Neuronal stem cell (in vitro differentiated cells): ENCODE measurements around the gene IL23R.

ENCODE experiments used
- DNase-seq: peaks from one replicate; pipeline ENCODE4 v3.0.0-alpha.2; 2013; ENCODE audit warnings: low spot score
- H2AFZ ChIP-seq: one replicate; pipeline ENCODE4 v1.6.1; 2013; ENCODE audit warnings: mild to moderate bottlenecking, low read length, inconsistent platforms
- H2AK5ac ChIP-seq: 2 replicates; pipeline ENCODE4 v1.6.1; 2013; ENCODE audit warnings: low read depth, mild to moderate bottlenecking, inconsistent platforms, low read length, moderate library complexity, mixed read lengths
- H2BK120ac ChIP-seq: 2 replicates; pipeline ENCODE4 v1.6.1; 2013; ENCODE audit warnings: low read depth, mild to moderate bottlenecking, inconsistent platforms, low read length, moderate library complexity, mixed read lengths
- H2BK12ac ChIP-seq: one replicate; pipeline ENCODE4 v1.6.1; 2013; ENCODE audit warnings: low read length, inconsistent platforms
- H2BK15ac ChIP-seq: 2 replicates; pipeline ENCODE4 v1.6.1; 2013; ENCODE audit warnings: mild to moderate bottlenecking, low read length, inconsistent platforms, mixed read lengths
- H2BK5ac ChIP-seq: one replicate; pipeline ENCODE4 v1.6.1; 2013; ENCODE audit warnings: inconsistent platforms, mild to moderate bottlenecking, low read length, moderate library complexity
- H3K14ac ChIP-seq: one replicate; pipeline ENCODE4 v1.6.1; 2013; ENCODE audit warnings: low read length, inconsistent platforms
- H3K18ac ChIP-seq: 2 replicates; pipeline ENCODE4 v1.6.1; 2013; ENCODE audit warnings: low read length, inconsistent platforms
- H3K23ac ChIP-seq: 2 replicates; pipeline ENCODE4 v1.6.1; 2013; ENCODE audit warnings: low read depth, mild to moderate bottlenecking, mixed read lengths, low read length, inconsistent platforms; ENCODE audit not compliant: poor library complexity
- H3K27ac ChIP-seq: replicated peaks from 3 replicates; pipeline ENCODE4 v1.5.1; 2013; ENCODE audit warnings: low read length, inconsistent platforms
- H3K27me3 ChIP-seq, 3 experiments: 2 replicates each; pipeline ENCODE4 v1.6.1; 2013; ENCODE audit warnings: low read length in 3 of 3, mild to moderate bottlenecking in 2 of 3, inconsistent platforms in 1 of 3, low read depth in 1 of 3, mixed read lengths in 1 of 3, moderate library complexity in 1 of 3; ENCODE audit not compliant: control insufficient read depth in 3 of 3, insufficient read depth in 3 of 3
- H3K36me3 ChIP-seq, 2 donors: replicated peaks in 1 of 2; 2 replicates each; pipeline ENCODE4 v1.6.1; 2013; ENCODE audit warnings: low read length in 2 of 2; ENCODE audit not compliant: control insufficient read depth in 2 of 2, insufficient read depth in 2 of 2
- H3K4ac ChIP-seq: 2 replicates; pipeline ENCODE4 v1.6.1; 2013; ENCODE audit warnings: inconsistent platforms, mild to moderate bottlenecking, low read length, moderate library complexity
- H3K4me1 ChIP-seq, 2 donors: 1 replicate in 1 of 2; 2 replicates in 1 of 2; pipeline ENCODE4 v1.6.1; 2013; ENCODE audit warnings: low read length in 2 of 2, low read depth in 1 of 2; ENCODE audit not compliant: control insufficient read depth in 2 of 2, insufficient read depth in 1 of 2
- H3K4me2 ChIP-seq: one replicate; pipeline ENCODE4 v1.6.1; 2013; ENCODE audit warnings: mild to moderate bottlenecking, low read length, inconsistent platforms; ENCODE audit not compliant: insufficient read depth, poor library complexity, severe bottlenecking
- H3K4me3 ChIP-seq, 2 donors: 2 replicates each; pipeline ENCODE4 v1.5.1; 2013; ENCODE audit warnings: low read length in 2 of 2, mild to moderate bottlenecking in 2 of 2, inconsistent platforms in 1 of 2, moderate library complexity in 1 of 2
- H3K79me1 ChIP-seq: one replicate; pipeline ENCODE4 v1.6.1; 2013; ENCODE audit warnings: low read depth, mild to moderate bottlenecking, inconsistent platforms, low read length, moderate library complexity
- H3K9ac ChIP-seq: one replicate; pipeline ENCODE4 v1.6.1; 2013; ENCODE audit warnings: mild to moderate bottlenecking, low read depth, low read length, inconsistent platforms; ENCODE audit not compliant: poor library complexity
- H3K9me3 ChIP-seq, 2 donors: replicated peaks in 1 of 2; 2 replicates each; pipeline versions ENCODE3 to v1.6.1; 2013; ENCODE audit warnings: low read length in 2 of 2, mild to moderate bottlenecking in 2 of 2, inconsistent platforms in 1 of 2, low read depth in 1 of 2, mixed read lengths in 1 of 2, moderate library complexity in 1 of 2; ENCODE audit not compliant: control insufficient read depth in 2 of 2, insufficient read depth in 1 of 2
- H4K8ac ChIP-seq: one replicate; pipeline ENCODE4 v1.6.1; 2013; ENCODE audit warnings: low read depth, mild to moderate bottlenecking, inconsistent platforms, low read length, moderate library complexity
- H4K91ac ChIP-seq: one replicate; pipeline ENCODE4 v1.6.1; 2013; ENCODE audit warnings: low read length, low read depth, mild to moderate bottlenecking, inconsistent platforms; ENCODE audit not compliant: poor library complexity
- WGBS, 2 donors: extraction: QIAGEN DNeasy Blood & Tissue Kit; methylation state at CpG; one replicate each; pipeline ENCODE4 v1.1.7; 2013; ENCODE audit warnings: missing lambda C conversion rate in 2 of 2, mixed read lengths in 1 of 2; ENCODE audit not compliant: insufficient read length in 2 of 2, insufficient replicate concordance in 1 of 2; ENCODE audit errors: extremely low coverage in 2 of 2; 5-methylcytosine and 5-hydroxymethylcytosine counted together

Gene IL23R

GRCh38 chr1:67194209-67194863, 28.1 kb downstream of the IL23R start:
- Histone ChIP-seq H3K27me3 (no peaks in the 10 kb centered on the region), H2BK120ac (no peak overlapping the region), H2AK5ac (no peak overlapping the region), H2BK15ac (no peak overlapping the region), H3K4me3 (no peak overlapping the region), H3K14ac (no peak overlapping the region), H3K9ac (no peak overlapping the region), H2BK12ac (no peak overlapping the region), H3K36me3 (no peaks in the 10 kb centered on the region), H3K4ac (no peak overlapping the region), H4K8ac (no peak overlapping the region), H3K4me2 (no peak overlapping the region), H3K4me1 (peaks cover 3 to 16% of the 10 kb centered on the region in 2 donors), H2AFZ (peak overlapping the region; percentile 16), H2BK5ac (no peak overlapping the region), H3K9me3 (no peaks in the 10 kb centered on the region), H4K91ac (no peak overlapping the region), H3K18ac (no peak overlapping the region), H3K79me1 (no peaks in the 10 kb centered on the region), H3K27ac (no peak overlapping the region), H3K23ac (no peak overlapping the region)
- WGBS, 2 donors = no CpG with 5 or more reads among the region's 2 CpGs
- no peak for DNase-seq

GRCh38 chr1:67200755-67201154, 34.5 kb downstream of the IL23R start:
- Histone ChIP-seq H2BK12ac (no peak overlapping the region), H2AFZ (no peak overlapping the region), H3K18ac (no peak overlapping the region), H3K36me3 (no peaks in the 10 kb centered on the region), H2BK15ac (no peak overlapping the region), H3K9ac (no peak overlapping the region), H2BK120ac (no peak overlapping the region), H3K4me3 (no peak overlapping the region), H3K23ac (no peak overlapping the region), H3K27me3 (no peaks in the 10 kb centered on the region), H2AK5ac (no peak overlapping the region), H3K27ac (no peak overlapping the region), H3K14ac (no peak overlapping the region), H3K4me2 (no peak overlapping the region), H4K91ac (no peak overlapping the region), H3K4ac (no peak overlapping the region), H3K4me1 (no peaks in the 10 kb centered on the region), H3K79me1 (no peaks in the 10 kb centered on the region), H2BK5ac (no peak overlapping the region), H4K8ac (no peak overlapping the region), H3K9me3 (no peaks in the 10 kb centered on the region)
- WGBS, 2 donors = no CpG with 5 or more reads among the region's 3 CpGs
- DNase-seq = no peak

- H3K9me3 ChIP-seq = no peaks in the 10 kb centered on the region
Measured at GRCh38 chr1:67201891-67202290, 35.6 kb downstream of the IL23R start.

GRCh38 chr1:67204298-67204980, 38.2 kb downstream of the IL23R start:
- Histone ChIP-seq H3K27me3 (no peaks in the 10 kb centered on the region), H4K8ac (no peak overlapping the region), H3K27ac (no peak overlapping the region), H2AFZ (no peak overlapping the region), H3K18ac (no peak overlapping the region), H2BK15ac (no peak overlapping the region), H3K9me3 (no peaks in the 10 kb centered on the region), H3K4ac (no peak overlapping the region), H3K4me3 (no peak overlapping the region), H2BK120ac (no peak overlapping the region), H3K36me3 (no peaks in the 10 kb centered on the region), H3K79me1 (no peaks in the 10 kb centered on the region), H2BK12ac (no peak overlapping the region), H3K14ac (no peak overlapping the region), H2AK5ac (no peak overlapping the region), H4K91ac (no peak overlapping the region), H3K9ac (no peak overlapping the region), H2BK5ac (no peak overlapping the region), H3K4me1 (no peaks in the 10 kb centered on the region), H3K4me2 (no peak overlapping the region), H3K23ac (no peak overlapping the region)
- DNase-seq = no peak
- WGBS, 2 donors = no CpG with 5 or more reads among the region's 8 CpGs

More at GRCh38 chr1:67201891-67202290, 35.6 kb downstream of the IL23R start:
- DNase-seq = no peak
- Histone ChIP-seq H3K4me2 (no peak overlapping the region), H3K79me1 (no peaks in the 10 kb centered on the region), H3K14ac (no peak overlapping the region), H3K4me3 (no peak overlapping the region), H3K9ac (no peak overlapping the region), H3K27ac (no peak overlapping the region), H2AK5ac (no peak overlapping the region), H2AFZ (no peak overlapping the region), H2BK15ac (no peak overlapping the region), H2BK120ac (no peak overlapping the region), H3K23ac (no peak overlapping the region), H3K36me3 (no peaks in the 10 kb centered on the region), H4K8ac (no peak overlapping the region), H4K91ac (no peak overlapping the region), H3K4me1 (no peaks in the 10 kb centered on the region), H2BK5ac (no peak overlapping the region), H3K27me3 (no peaks in the 10 kb centered on the region), H3K4ac (no peak overlapping the region), H2BK12ac (no peak overlapping the region), H3K18ac (no peak overlapping the region)
- no CpG with 5 or more reads among the region's 1 CpG for WGBS, 2 donors
